ENCODE data around the gene FBLN1.

GRCh38 chr22:45521178-45521577, 18.5 kb downstream of the FBLN1 start:
- TF ChIP-seq, protein P1, sequence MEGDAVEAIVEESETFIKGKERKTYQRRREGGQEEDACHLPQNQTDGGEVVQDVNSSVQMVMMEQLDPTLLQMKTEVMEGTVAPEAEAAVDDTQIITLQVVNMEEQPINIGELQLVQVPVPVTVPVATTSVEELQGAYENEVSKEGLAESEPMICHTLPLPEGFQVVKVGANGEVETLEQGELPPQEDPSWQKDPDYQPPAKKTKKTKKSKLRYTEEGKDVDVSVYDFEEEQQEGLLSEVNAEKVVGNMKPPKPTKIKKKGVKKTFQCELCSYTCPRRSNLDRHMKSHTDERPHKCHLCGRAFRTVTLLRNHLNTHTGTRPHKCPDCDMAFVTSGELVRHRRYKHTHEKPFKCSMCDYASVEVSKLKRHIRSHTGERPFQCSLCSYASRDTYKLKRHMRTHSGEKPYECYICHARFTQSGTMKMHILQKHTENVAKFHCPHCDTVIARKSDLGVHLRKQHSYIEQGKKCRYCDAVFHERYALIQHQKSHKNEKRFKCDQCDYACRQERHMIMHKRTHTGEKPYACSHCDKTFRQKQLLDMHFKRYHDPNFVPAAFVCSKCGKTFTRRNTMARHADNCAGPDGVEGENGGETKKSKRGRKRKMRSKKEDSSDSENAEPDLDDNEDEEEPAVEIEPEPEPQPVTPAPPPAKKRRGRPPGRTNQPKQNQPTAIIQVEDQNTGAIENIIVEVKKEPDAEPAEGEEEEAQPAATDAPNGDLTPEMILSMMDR (IDR thresholded peaks at IDR 0.05; ENCODE audit: low read length): no peak
- no peak for TF ChIP-seq EZH2 (IDR thresholded peaks at IDR 0.05; ENCODE audit: borderline replicate concordance, low read length)

All from OCI-LY1 (cell line).